A549 (cell line): ENCODE data around the gene ACACA.

Source experiments
- BHLHE40 ChIP-seq: IDR thresholded peaks from 2 replicates; pipeline ENCODE4 v1.6.1; 2012; ENCODE audit warnings: low read depth, low read length, inconsistent platforms
- RAD21 ChIP-seq, 2 experiments: fragments of >200 bp in 1 of 2; sonication (Bioruptor Twin) in 1 of 2; formaldehyde crosslinking in 1 of 2; IDR thresholded peaks in 1 of 2; conservative IDR thresholded peaks in 1 of 2; 2 replicates in 1 of 2; 3 replicates in 1 of 2; pipeline ENCODE4 v1.6.1; 2012 to 2018; ENCODE audit warnings: inconsistent platforms in 1 of 2
- RFX5 ChIP-seq: fragments of 450-650 bp; IDR thresholded peaks from 2 replicates; pipeline ENCODE4 v1.7.1; 2014; ENCODE audit warnings: antibody characterized with exemption, mild to moderate bottlenecking, moderate library complexity

DNA sequence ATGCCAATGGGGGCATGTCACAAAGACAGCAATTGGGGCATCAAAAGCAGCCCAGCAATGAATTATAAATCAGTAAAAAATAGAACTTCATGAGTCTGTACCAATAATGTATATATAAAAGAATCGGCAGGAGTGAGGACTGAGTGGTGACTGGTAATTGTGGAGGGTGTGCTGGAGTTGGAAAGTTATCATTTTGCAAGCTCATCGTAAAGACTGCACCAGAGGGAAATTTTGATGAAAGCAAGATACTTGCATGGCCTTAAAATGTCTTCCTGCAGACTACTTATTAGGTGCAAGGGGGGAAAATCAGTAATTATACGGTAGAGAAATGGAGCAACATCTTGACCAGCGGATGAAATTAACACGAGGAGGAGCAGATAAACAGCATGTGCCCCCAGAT lies 319.0 kb downstream of the ACACA start:
- TF ChIP-seq RAD21 (conservative IDR thresholded peaks at IDR 0.05 in 1 of 2, IDR thresholded peaks at IDR 0.05 in 1 of 2) (no peak), BHLHE40 (no peak), RFX5 (no peak)
